Activated CD8-positive, alpha-beta memory T cell treated with anti-CD3 and anti-CD28 coated beads, Interleukin-2, amount 50 U/mL, for 1 hour (primary cell): ENCODE measurements around the gene CRABP2.

Experiments used
- DNase-seq: peaks from one replicate; pipeline ENCODE4 v3.0.0-alpha.2; 2020; ENCODE audit errors: extremely low read depth

CRABP2 gene

GRCh38 chr1:156668801-156669637, 36.4 kb downstream of the CRABP2 start:
- DNase-seq, result no peak

GRCh38 chr1:156667968-156668709, 37.2 kb downstream of the CRABP2 start:
- DNase-seq, result no peak

GRCh38 chr1:156667610-156667967, 37.8 kb downstream of the CRABP2 start:
- DNase-seq, result no peak

- DNase-seq, result no peak
Measured at GRCh38 chr1:156666862-156667609, 38.3 kb downstream of the CRABP2 start.

- no peak for DNase-seq
Measured at GRCh38 chr1:156665539-156665938, 39.8 kb downstream of the CRABP2 start.

DNA sequence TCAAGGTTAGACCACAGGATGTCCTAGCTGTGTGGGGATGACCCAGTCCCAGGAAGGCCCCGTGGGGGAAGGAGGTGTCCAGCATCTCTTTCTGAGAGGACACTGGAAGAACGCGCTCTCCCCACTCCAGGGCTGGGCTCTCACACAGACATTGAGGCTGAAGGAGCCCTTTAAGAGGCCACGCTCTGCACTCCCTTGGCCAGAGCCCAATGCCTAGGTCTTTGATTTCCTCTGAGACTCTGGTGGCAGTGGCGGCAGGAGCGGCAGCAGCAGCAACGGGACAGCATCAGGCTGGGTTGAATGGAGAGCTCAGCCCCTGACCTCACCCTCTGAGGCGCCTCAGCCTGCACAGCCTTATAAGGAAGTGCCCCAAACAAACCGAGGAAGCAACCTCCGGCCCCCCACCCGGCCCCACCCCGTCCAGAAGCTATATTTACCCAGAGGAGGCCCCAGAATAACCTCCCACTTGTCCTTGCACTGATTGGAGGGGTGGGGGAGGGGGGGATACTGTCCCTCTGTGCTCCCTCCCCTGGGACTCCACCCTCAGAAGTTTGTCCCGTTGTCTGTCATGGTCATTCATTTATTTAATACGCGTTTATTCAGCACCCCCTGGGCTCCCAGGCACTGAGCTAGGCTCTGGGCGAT, 40.5 kb downstream of the CRABP2 start:
- no peak for DNase-seq

- no peak for DNase-seq
Measured at GRCh38 chr1:156664046-156664766, 41.2 kb downstream of the CRABP2 start.

GRCh38 chr1:156663178-156663577, 42.2 kb downstream of the CRABP2 start:
- no peak for DNase-seq

DNA sequence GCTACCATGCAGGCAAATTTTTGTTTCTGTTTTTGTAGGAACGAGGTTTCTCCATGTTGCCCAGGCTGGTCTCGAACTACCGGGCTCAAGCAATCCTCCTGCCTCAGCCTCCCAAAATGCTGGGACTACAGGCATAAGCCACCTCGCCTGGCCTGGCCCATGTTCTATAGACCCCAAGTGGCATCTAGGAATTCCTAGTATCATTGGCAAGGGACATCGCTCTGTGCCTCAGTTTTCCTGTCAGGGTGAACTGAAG, 42.7 kb downstream of the CRABP2 start:
- no peak for DNase-seq

DNA sequence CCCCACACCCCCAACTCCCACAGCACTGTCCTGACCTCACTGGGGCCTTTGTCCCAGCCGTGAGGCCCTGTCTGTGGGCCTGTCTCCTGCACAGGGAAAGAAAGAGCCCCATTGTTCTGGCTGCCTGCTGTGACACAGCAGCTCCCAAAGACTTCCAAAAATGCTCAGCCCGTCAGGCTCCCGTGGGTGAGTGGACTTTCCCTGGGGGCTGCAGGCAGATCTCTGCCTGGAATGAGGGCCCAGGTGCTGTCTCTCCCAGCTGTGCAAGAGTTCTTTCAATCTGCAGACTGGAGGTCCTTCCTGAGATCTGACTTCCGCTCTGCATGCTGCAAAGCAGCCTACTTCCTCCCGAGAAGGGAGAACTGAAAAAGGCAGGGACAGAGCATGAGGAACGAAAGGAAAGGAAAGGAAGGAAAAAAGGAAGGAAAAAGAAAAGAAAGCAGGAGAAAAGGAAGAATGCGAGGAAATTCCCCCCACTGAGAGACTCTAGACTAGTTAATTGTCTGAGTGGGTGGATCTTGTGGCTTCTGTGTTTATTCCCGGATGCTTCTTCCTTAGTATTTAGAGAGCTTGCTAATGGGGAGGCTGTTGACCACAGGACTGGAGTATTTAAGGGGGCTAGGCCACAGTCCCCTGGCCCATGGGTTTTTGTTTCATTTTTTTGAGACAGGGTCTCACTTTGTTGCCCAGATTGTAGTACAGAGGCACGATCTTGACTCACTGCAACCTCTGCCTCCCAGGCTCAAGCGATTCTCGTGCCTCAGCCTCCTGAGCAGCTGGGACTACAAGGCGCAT, 43.2 kb downstream of the CRABP2 start:
- no peak for DNase-seq

DNA sequence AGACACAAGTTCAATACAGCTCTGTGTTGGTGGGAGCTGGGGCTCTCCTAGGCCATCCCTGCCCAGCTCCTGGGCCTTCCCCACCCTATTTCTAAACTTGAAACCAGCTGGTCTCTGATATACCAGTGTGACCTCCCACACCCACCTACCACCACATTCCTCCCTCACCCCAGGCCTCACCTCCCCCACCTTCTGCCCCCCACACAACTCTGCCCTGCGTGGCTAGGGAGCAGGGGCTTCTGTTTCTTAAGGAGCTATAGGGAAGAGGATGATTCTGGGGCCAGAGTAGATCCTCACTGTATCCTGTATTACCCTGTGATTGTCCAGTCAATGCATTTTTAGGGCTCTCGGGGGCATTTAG, 44.7 kb downstream of the CRABP2 start:
- no peak for DNase-seq

DNA sequence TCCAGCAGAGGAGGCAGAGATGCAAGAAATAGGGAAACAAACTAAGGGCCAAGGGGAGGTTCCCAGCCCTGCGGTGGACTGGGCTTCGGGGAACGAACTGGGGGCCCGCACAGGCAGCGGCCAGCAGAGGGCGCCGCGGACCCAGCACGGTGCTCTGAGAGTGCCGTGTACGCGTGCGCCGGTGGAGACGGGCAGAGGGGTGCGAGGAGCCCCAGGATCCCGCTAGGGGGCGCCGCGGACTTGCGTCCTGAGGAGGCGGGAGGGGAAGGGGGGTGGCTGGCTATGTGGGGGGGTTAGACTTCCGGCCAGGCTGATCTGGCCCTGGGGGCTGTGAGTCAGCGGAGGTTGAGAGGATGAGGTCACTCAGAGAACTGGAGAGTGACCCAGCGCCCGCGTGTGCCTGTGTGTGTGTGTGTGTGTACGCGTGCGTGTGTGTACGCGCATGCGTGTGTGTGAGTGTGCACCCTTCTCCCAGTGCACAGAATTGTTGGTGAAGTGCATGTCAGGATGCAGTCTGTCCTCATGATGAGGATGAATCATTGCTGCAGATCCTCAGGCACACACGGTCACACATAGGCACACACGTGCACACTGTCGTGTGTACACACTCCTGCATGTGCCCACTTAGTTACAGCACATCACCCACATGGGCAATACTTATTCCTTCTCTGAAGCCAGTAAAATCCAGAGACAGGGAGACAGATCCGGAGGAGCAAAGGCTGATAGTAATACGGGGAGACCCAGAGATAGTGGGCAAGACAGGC, 45.2 kb downstream of the CRABP2 start:
- DNase-seq, result peak; percentile 75

DNA sequence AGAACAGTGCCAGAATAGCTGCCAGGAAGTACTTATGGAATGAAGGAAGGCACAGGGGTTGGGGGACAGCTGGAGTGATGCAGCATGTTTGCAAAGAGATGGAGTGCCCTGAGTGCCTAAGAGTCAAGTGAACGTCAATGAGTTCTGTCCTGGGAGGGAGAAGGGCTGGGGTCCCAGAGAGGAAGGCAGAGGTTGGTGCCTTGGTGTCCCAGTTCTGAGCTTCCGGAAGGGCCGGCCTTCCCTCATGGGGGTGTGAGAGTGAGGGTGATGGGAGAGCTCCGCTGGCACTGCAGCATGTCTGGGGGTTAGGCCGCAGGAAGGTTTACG, 45.8 kb downstream of the CRABP2 start:
- DNase-seq, result no peak

GRCh38 chr1:156658945-156659574, 46.3 kb downstream of the CRABP2 start:
- no peak for DNase-seq

GRCh38 chr1:156658496-156658895, 46.9 kb downstream of the CRABP2 start:
- DNase-seq, result no peak

DNA sequence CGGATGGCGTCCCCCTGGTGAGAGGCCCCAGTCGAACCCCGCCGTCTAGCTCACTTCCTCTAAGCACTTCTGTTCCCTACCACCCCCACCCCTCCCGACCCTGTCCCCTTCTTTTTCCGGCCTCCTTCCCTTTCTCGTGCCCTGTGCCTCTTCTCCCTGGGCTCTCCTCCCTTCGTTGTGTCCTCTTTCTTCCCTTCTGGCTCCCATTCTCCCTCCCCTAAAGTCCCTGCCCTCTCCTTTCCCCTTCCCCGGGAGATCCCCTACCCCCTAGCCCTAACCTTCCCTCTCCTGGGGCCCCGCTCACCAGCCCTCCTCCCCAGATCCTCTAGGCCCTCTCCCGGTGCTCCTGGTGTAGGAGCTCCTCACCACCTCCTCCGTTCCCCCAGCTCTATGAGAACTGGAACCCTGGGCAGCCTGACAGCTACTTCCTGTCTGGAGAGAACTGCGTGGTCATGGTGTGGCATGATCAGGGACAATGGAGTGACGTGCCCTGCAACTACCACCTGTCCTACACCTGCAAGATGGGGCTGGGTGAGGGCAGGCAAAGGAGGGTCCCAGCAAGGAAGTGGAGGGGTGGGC, 47.6 kb downstream of the CRABP2 start:
- no peak for DNase-seq

- DNase-seq, result peak; percentile 29
Measured at GRCh38 chr1:156656806-156657740, 48.3 kb downstream of the CRABP2 start.

DNA sequence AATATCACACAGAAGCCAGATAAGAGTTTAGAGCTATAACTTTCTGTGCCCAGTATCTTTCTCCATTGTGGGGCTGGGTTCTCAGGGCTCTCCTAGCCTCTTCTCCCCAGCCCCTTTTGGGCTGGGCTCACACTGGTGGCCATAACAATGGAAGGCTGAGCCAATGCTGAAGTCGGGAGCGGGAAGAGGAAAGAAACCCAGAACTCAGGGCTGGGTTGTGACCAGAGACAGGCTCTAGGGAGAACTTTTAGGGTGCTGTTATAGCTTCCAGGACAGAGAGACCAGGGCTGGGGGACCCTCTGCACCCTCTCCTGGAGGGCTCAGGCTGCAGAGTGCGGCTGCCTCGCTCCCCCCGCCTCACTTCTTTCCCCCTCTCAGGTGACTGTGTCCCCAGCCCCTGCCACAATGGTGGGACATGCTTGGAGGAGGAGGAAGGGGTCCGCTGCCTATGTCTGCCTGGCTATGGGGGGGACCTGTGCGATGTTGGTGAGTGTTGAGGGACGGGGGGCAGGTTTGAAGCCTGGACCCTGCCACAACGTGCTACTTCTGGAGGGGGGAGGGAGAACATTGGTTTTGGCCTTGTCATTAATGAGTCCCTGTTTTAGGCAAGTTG, 49.4 kb downstream of the CRABP2 start:
- no peak for DNase-seq
